Measurements from ENCODE around the gene TEX35.

The TEX35 gene

GRCh38 chr1:178489399-178489798 is 23.5 kb upstream of the TEX35 start:
- TF ChIP-seq CTCF (IDR thresholded peaks at IDR 0.05; ENCODE audit: low read depth, low read length) = no peak
- DNase-seq = no peak
- H3K27ac ChIP-seq = no peak overlapping the region
- no peaks in the 10 kb centered on the region for H3K9me3 ChIP-seq (ENCODE audit: severe bottlenecking)
- H3K4me3 ChIP-seq (ENCODE audit: low read depth, low read length) = no peak overlapping the region
- no peaks in the 10 kb centered on the region for H3K36me3 ChIP-seq
- no peaks in the 10 kb centered on the region for H3K27me3 ChIP-seq (ENCODE audit: insufficient read depth, low read depth, severe bottlenecking)

- no peaks in the 10 kb centered on the region for H3K27me3 ChIP-seq (ENCODE audit: insufficient read depth, low read depth, severe bottlenecking)
- no peak for DNase-seq
- H3K36me3 ChIP-seq = no peaks in the 10 kb centered on the region
- H3K4me3 ChIP-seq (ENCODE audit: low read depth, low read length) = no peak overlapping the region
- H3K9me3 ChIP-seq (ENCODE audit: severe bottlenecking) = no peaks in the 10 kb centered on the region
- H3K27ac ChIP-seq = no peak overlapping the region
- no peak for TF ChIP-seq CTCF (IDR thresholded peaks at IDR 0.05; ENCODE audit: low read depth, low read length)
These were observed 22.8 kb upstream of the TEX35 start for GRCh38 chr1:178490136-178490535.

- H3K4me3 ChIP-seq (ENCODE audit: low read depth, low read length) = no peak overlapping the region
- H3K9me3 ChIP-seq (ENCODE audit: severe bottlenecking) = no peaks in the 10 kb centered on the region
- no peak overlapping the region for H3K27ac ChIP-seq
- no peak for DNase-seq
- TF ChIP-seq CTCF (IDR thresholded peaks at IDR 0.05; ENCODE audit: low read depth, low read length) = no peak
- no peaks in the 10 kb centered on the region for H3K27me3 ChIP-seq (ENCODE audit: insufficient read depth, low read depth, severe bottlenecking)
- H3K36me3 ChIP-seq = no peaks in the 10 kb centered on the region
These were observed 21.9 kb upstream of the TEX35 start for GRCh38 chr1:178490967-178491366.

GRCh38 chr1:178491721-178492120 is 21.2 kb upstream of the TEX35 start:
- H3K36me3 ChIP-seq = no peaks in the 10 kb centered on the region
- DNase-seq = no peak
- no peak overlapping the region for H3K4me3 ChIP-seq (ENCODE audit: low read depth, low read length)
- H3K9me3 ChIP-seq (ENCODE audit: severe bottlenecking) = no peaks in the 10 kb centered on the region
- no peaks in the 10 kb centered on the region for H3K27me3 ChIP-seq (ENCODE audit: insufficient read depth, low read depth, severe bottlenecking)
- TF ChIP-seq CTCF (IDR thresholded peaks at IDR 0.05; ENCODE audit: low read depth, low read length) = no peak
- H3K27ac ChIP-seq = no peak overlapping the region

DNA sequence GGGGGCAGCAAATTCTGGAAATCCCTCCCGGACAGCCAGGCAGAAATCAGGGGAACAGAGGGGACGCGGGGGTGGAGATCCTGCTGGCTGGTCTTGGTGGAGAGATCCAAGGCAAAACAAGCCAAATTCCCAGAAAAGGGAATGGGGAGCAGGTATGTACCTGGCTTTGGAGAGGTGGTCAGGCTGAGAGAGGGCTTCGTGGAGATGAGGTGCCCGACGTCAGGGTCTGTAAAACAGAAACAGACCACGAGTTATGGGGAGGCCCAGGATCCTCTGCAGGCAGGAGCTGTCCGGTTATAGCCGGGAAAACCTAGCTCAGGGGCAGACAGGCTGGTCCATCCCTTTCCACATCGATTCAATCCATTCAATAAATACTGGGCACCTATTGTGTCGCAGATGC is 20.6 kb upstream of the TEX35 start:
- no peak for TF ChIP-seq CTCF (IDR thresholded peaks at IDR 0.05; ENCODE audit: low read depth, low read length)
- Histone ChIP-seq H3K27ac (no peak overlapping the region), H3K36me3 (no peaks in the 10 kb centered on the region), H3K27me3 (ENCODE audit: insufficient read depth, low read depth, severe bottlenecking) (no peaks in the 10 kb centered on the region), H3K4me3 (ENCODE audit: low read depth, low read length) (no peak overlapping the region), H3K9me3 (ENCODE audit: severe bottlenecking) (no peaks in the 10 kb centered on the region)
- DNase-seq = no peak

DNA sequence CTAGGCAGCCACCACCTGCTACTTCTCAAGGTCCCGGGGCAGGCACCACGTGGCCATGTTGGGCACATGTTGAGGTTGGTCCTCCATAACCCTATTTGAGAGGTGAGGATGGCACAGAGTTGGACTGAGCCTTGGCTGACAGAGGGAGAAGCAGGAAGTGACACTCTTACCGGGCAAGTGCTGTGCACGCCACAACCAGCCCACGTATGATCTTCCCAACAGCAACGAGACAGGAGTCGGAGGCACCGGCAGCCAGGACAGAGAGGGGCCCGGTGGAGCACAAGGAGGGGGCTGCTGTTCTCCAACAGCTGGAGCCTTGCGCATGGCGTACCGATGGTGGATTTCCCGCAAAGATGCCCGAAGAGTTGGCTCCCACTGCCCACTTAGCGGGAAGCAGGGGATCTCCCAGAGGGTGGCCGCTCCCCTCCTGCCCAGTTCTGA is 19.6 kb upstream of the TEX35 start:
- Histone ChIP-seq H3K9me3 (ENCODE audit: severe bottlenecking) (no peaks in the 10 kb centered on the region), H3K4me3 (ENCODE audit: low read depth, low read length) (no peak overlapping the region), H3K36me3 (no peaks in the 10 kb centered on the region), H3K27me3 (ENCODE audit: insufficient read depth, low read depth, severe bottlenecking) (no peaks in the 10 kb centered on the region), H3K27ac (no peak overlapping the region)
- no peak for DNase-seq
- TF ChIP-seq CTCF (IDR thresholded peaks at IDR 0.05; ENCODE audit: low read depth, low read length) = no peak

Measured in WERI-Rb-1 (cell line).